ENCODE measurements around the gene SELENOS.

SELENOS gene

DNA sequence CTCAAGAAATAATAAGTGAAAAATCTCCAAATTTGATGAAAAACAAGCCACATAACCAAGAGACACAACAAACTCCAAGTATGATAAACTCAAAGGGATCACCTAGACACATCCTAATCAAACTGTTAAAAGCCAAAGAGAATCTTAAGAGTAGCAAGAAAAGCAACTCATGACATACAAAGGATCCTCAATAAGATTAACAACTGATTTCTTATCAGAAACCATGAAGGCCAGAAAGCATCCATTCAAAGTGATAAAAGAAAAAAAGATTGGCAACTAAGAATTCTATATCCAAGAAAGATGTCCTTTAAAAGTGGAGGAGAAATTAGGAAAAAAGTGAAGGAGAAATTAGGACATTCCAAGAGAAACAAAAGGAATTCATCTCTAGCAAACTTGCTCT is 49.0 kb downstream of the SELENOS start:
- in situ Hi-C loops (cut with MboI; ENCODE audit: low sequenced_read_pairs), result no loop called here

DNA sequence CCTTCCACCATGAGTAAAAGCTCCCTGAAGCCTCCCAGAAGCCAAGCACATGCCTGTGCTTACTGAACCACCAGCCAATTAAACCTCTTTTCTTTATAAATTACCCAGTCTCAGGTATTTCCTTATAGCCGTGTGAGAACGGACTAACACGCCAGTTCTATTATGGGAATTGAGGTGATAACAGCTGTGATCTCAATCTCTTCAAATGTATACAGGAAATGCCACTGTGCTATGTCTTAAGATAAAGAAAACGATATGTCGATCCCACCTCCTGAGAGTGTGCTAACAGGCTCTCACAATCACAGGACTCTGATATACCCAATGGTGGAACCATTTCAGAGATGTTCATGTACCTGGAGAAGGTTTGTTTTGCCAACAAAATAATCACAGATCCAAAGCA is 51.6 kb downstream of the SELENOS start:
- in situ Hi-C loops (cut with MboI; ENCODE audit: low sequenced_read_pairs), result no loop called here

All from hTERT RPE-1 (cell line).